A673 (cell line): ENCODE measurements around the gene NECAB2. TPM values are rescaled to one million over a fixed set of nuclear protein-coding genes. Genes with fewer than 3 reads are reported as not detected.

Experiments
- BruUV-seq: library from RNA; stranded (reverse); fragments of 400-500 nt; replicated peaks from 2 replicates; lab custom pipeline; 2021; lab: Mats Ljungman, UMichigan
- CTCF ChIA-PET: fragments of 300-600 bp; sonication (Branson Sonifier 250); formaldehyde crosslinking; loops from one replicate; lab custom pipeline; 2022; ENCODE audit warnings: antibody characterized with exemption; lab: Charles Lee
- POLR2A ChIA-PET: fragments of 300-600 bp; sonication (Branson Sonifier 250); formaldehyde crosslinking; loops from one replicate; lab custom pipeline; 2022; ENCODE audit warnings: antibody characterized with exemption; ENCODE audit not compliant: low non-redundant PET; lab: Charles Lee
- DNase-seq: peaks from one replicate; pipeline ENCODE4 v3.0.0-alpha.2; 2015; ENCODE audit warnings: low spot score
- H3K27ac ChIP-seq: fragments of 200-600 bp; sonication (generic); 2 replicates; pipeline ENCODE4 v1.5.1; 2016; ENCODE audit warnings: mixed run types, low read depth, mild to moderate bottlenecking, mixed read lengths, antibody characterized with exemption, low read length; ENCODE audit not compliant: poor library complexity, severe bottlenecking
- H3K27me3 ChIP-seq: fragments of 200-600 bp; sonication (generic); replicated peaks from 2 replicates; pipeline ENCODE4 v1.6.1; 2017; ENCODE audit warnings: mixed run types, low read depth, mild to moderate bottlenecking, mixed read lengths, antibody characterized with exemption, low read length; ENCODE audit not compliant: insufficient read depth, poor library complexity
- H3K36me3 ChIP-seq: fragments of 200-600 bp; sonication (generic); 2 replicates; pipeline ENCODE4 v1.6.1; 2016; ENCODE audit warnings: mixed run types, mild to moderate bottlenecking, mixed read lengths, antibody characterized with exemption, low read length; ENCODE audit not compliant: insufficient read depth, poor library complexity, severe bottlenecking
- H3K4me1 ChIP-seq: fragments of 200-600 bp; sonication (generic); 2 replicates; pipeline ENCODE4 v1.6.1; 2017; ENCODE audit warnings: mixed run types, mild to moderate bottlenecking, mixed read lengths, antibody characterized with exemption, low read length; ENCODE audit not compliant: insufficient read depth, poor library complexity, severe bottlenecking
- H3K4me3 ChIP-seq: fragments of 200-600 bp; sonication (generic); 2 replicates; pipeline ENCODE4 v1.5.1; 2016; ENCODE audit warnings: low read depth, mixed run types, mild to moderate bottlenecking, mixed read lengths, low read length; ENCODE audit not compliant: poor library complexity, severe bottlenecking
- H3K9me3 ChIP-seq: fragments of 200-600 bp; sonication (generic); 2 replicates; pipeline ENCODE4 v1.6.1; 2016; ENCODE audit warnings: mixed run types, low read depth, mild to moderate bottlenecking, mixed read lengths, antibody characterized with exemption, low read length; ENCODE audit not compliant: poor library complexity, severe bottlenecking
- EZH2 ChIP-seq: fragments of 200-600 bp; sonication (generic); IDR thresholded peaks from 2 replicates; pipeline ENCODE4 v1.6.1; 2017; ENCODE audit warnings: borderline replicate concordance, low read depth, mild to moderate bottlenecking, mixed read lengths, antibody characterized with exemption, low read length; ENCODE audit not compliant: poor library complexity, severe bottlenecking
- intact Hi-C: fragments of 100-400 bp; cut with micrococcal nuclease; formaldehyde crosslinking; loops from one replicate; pipeline ENCODE4 v1.10.0; 2022; ENCODE audit not compliant: unreplicated experiment
- total RNA-seq: library from RNA; stranded (reverse); gene quantifications from 2 replicates; pipeline ENCODE4 v1.2.3, GENCODE V29; 2021
- TF ChIP-seq, protein P1 (sequence below): fragments of 300-800, 200-600 bp; sonication (generic); conservative IDR thresholded peaks from 2 replicates; pipeline ENCODE4 v1.5.1; 2017; ENCODE audit warnings: low read depth, mild to moderate bottlenecking, antibody characterized with exemption, low read length, moderate library complexity, mixed read lengths

Gene NECAB2
- total RNA-seq, 1 experiment from 2014 or later: 0.80 TPM

DNA sequence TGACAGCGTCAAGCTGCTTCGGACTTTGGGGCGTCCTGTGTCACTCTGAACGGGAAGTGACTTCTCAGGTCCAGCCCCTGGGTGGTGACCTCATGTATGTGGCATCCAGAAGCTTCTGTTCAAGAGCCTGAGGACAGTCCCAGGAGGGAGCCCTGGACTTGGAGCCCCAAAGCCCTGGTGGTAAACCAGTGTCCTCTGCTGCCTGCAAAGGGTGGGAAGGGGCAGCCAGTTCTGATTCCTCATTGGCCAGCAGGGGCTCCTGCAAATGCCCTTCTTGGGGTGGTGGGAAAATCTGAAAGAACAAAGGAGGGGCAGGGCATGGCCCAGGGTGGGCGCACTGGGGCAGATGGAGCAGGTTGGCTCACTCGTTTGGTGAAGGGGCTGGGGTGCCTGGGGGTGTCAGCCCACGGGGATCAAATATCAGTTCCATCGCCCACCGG is 13.4 kb upstream of the NECAB2 start:
- ChIA-PET CTCF (no interaction called here), POLR2A (no interaction called here)
- intact Hi-C loops: loop anchor here (5.0 kb wide), 2 partner anchors 127 to 553 kb away; no protein-coding TSS in a partner anchor
- Histone ChIP-seq H3K27ac (no peak overlapping the region), H3K4me1 (peaks cover 22% of the 10 kb centered on the region), H3K36me3 (no peaks in the 10 kb centered on the region), H3K27me3 (no peaks in the 10 kb centered on the region), H3K4me3 (no peak overlapping the region), H3K9me3 (no peaks in the 10 kb centered on the region)
- TF ChIP-seq EZH2: no peak
- TF ChIP-seq, protein P1, sequence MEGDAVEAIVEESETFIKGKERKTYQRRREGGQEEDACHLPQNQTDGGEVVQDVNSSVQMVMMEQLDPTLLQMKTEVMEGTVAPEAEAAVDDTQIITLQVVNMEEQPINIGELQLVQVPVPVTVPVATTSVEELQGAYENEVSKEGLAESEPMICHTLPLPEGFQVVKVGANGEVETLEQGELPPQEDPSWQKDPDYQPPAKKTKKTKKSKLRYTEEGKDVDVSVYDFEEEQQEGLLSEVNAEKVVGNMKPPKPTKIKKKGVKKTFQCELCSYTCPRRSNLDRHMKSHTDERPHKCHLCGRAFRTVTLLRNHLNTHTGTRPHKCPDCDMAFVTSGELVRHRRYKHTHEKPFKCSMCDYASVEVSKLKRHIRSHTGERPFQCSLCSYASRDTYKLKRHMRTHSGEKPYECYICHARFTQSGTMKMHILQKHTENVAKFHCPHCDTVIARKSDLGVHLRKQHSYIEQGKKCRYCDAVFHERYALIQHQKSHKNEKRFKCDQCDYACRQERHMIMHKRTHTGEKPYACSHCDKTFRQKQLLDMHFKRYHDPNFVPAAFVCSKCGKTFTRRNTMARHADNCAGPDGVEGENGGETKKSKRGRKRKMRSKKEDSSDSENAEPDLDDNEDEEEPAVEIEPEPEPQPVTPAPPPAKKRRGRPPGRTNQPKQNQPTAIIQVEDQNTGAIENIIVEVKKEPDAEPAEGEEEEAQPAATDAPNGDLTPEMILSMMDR: no peak
- no peak for DNase-seq
- BruUV-seq: no TSS peak

DNA sequence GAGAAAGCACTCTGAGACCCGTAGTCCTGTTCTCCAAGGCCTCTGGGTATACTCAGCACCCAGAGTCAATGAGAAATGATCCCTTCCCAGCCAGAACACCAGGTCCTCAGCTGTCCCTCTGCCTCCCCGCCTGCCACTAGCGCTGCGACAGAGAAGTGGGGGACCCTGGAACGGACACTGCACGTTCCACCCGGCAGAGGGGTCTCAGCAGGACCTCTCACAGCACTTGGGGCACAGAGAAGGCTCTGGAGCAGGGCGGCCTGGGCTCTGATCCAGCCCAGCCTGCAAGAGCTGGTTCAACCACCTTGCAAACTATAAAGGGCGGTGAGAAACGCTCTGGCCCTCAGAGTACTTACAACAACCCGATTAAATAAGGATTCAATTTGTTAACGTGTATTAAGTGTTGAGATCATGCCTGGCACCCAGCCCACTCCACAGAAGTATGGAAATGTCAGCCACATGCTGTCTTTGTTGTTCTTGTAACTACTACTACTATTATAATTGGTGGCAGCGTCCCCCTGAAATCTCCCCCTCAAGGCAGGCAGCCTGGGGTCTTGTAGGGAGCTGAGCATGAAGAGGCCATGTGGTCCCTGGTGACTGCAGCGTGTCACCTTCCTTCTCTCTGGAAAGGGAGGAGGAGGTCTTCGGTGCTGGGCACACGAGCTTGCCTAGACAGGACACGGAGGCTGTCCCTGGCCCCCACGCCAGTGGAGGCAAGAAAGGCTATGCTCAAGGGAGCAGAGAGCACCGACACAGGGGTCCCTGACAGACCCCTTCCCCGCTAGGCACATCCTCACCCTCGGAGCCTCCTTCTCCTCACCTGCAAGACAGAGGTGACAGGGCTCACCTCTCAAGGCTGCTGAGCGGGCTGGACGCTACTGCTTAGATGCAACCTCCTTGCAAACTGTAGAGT is 12.6 kb upstream of the NECAB2 start:
- Histone ChIP-seq H3K27me3 (no peaks in the 10 kb centered on the region), H3K4me3 (no peak overlapping the region), H3K9me3 (no peaks in the 10 kb centered on the region), H3K36me3 (no peaks in the 10 kb centered on the region), H3K27ac (no peak overlapping the region), H3K4me1 (peaks cover 22% of the 10 kb centered on the region)
- CTCF ChIA-PET: interaction anchor here (0.5 kb wide), 1 partner anchor 663 kb away, joined by 7 read pairs; no protein-coding TSS in a partner anchor
- no TSS peak for BruUV-seq
- TF ChIP-seq, protein P1: no peak
- TF ChIP-seq EZH2: no peak
- POLR2A ChIA-PET: no interaction called here
- peak; percentile 61 for DNase-seq
- intact Hi-C loops: loop anchor here (1.0 to 5.0 kb wide), 2 partner anchors 110 to 552 kb away; no protein-coding TSS in a partner anchor

DNA sequence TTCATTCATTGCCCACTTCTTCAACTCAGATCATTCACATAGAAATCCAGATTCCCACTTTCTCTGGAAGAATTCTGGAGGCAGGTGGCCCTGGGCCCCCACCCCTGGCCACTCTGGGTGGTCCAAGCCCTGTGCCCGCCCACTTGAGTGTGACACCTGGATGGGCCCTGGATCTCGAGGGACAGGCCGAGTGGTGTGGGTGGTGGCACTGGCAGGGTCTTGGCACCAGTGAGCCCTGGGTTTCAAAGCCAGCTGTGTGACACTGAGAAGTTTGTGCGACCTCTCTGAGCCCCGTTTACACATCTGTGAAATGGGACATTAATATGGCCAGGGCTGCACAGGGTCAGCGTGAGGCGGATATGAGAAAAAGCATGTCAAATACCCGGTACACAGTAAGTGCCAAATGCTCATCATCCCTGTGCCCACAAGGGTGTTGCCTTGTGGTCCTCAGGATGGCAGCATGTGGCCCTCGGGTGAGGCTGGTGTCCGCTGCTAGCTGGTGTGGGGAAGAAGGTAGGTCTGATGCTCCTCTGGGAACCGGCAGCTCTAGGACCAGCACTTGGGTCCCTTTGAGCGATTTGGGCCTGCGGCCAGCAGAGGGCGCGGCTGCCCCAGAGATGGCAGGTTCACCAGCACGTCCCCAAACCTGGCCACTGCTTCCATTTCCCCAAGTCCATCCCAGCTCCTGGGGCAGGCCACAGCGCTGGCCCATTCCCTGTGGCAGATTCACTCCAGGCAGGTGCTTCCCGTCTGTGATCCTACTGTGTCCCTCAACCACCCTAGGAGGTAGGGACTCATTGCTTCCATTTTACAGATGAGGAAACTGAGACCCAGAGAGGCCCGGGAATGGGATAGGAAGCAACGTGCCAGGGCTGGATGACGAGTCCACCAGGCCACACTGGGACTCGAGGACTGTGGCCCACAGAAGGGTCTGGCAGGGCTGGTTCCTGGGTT is 11.4 kb upstream of the NECAB2 start:
- ChIA-PET CTCF (interaction anchor here (0.5 to 1.4 kb wide), 5 partner anchors 106 to 549 kb away, joined by 3 to 11 read pairs (median 5); no protein-coding TSS in a partner anchor), POLR2A (no interaction called here)
- no peak for TF ChIP-seq EZH2
- TF ChIP-seq, protein P1: peak; percentile 89
- DNase-seq: peak; percentile 82
- Histone ChIP-seq H3K4me3 (no peak overlapping the region), H3K36me3 (no peaks in the 10 kb centered on the region), H3K27me3 (no peaks in the 10 kb centered on the region), H3K27ac (no peak overlapping the region), H3K9me3 (no peaks in the 10 kb centered on the region), H3K4me1 (peaks cover 22% of the 10 kb centered on the region)
- BruUV-seq: no TSS peak
- intact Hi-C loops: loop anchor here (1.0 to 5.0 kb wide), 2 partner anchors 109 to 551 kb away; no protein-coding TSS in a partner anchor
